22Rv1 (cell line): ENCODE measurements around the gene STOX1.
"Not testable (repeated sequence)": the region's sequence is repeated elsewhere in the genome, so short reads cannot be mapped to it uniquely, and the experiment has no call there.

ENCODE experiments used
- H3K27ac ChIP-seq: fragments of 450-650 bp; 2 replicates; pipeline ENCODE4 v1.5.1; 2017
- ZFX ChIP-seq: fragments of 450-650 bp; IDR thresholded peaks from 2 replicates; pipeline ENCODE4 v1.6.1; 2017; ENCODE audit warnings: antibody characterized with exemption, borderline replicate concordance
- TF ChIP-seq, protein P1 (sequence below): fragments of 450-650 bp; IDR thresholded peaks from 2 replicates; pipeline ENCODE4 v1.5.1; 2017; ENCODE audit warnings: mild to moderate bottlenecking

Gene STOX1

GRCh38 chr10:68899186-68899745 lies 71.9 kb downstream of the STOX1 start:
- TF ChIP-seq ZFX = no peak
- TF ChIP-seq, protein P1, sequence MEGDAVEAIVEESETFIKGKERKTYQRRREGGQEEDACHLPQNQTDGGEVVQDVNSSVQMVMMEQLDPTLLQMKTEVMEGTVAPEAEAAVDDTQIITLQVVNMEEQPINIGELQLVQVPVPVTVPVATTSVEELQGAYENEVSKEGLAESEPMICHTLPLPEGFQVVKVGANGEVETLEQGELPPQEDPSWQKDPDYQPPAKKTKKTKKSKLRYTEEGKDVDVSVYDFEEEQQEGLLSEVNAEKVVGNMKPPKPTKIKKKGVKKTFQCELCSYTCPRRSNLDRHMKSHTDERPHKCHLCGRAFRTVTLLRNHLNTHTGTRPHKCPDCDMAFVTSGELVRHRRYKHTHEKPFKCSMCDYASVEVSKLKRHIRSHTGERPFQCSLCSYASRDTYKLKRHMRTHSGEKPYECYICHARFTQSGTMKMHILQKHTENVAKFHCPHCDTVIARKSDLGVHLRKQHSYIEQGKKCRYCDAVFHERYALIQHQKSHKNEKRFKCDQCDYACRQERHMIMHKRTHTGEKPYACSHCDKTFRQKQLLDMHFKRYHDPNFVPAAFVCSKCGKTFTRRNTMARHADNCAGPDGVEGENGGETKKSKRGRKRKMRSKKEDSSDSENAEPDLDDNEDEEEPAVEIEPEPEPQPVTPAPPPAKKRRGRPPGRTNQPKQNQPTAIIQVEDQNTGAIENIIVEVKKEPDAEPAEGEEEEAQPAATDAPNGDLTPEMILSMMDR = no peak
- H3K27ac ChIP-seq = no peak overlapping the region

DNA sequence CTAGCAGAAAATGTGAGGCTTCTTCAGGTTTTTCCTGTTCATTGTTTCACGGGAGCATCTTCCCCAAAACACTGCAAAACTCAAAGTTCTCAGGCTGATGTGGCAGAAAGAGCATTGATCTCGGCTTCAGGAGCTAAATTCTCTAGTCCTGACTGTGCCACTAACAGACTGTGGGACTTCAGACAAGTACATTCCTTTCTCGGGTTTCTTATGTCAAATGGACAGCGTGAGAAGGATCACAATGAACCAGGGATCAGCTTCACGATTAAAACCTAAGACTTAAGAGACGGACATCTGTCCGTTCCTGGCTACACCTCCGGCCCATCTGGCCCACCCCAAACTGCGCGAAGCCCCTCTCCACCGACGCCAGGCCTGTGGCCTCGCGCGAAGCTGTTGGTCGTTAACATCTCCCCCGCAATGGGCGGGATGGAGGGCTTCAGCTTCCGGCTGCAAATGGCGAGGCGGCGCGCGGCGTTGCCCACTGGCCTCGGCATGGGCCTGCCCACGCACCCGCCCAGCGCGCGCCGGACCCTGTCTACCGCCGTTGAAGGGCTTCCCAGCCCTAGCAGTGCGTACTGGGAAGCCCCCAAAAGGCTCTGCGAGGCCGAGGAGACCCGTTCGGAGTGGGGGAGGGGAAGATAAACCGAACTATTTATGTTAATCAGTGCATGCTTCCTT lies 73.2 kb downstream of the STOX1 start:
- TF ChIP-seq, protein P1 = no peak
- no peak for TF ChIP-seq ZFX
- peak overlapping the region; percentile 89 for H3K27ac ChIP-seq

DNA sequence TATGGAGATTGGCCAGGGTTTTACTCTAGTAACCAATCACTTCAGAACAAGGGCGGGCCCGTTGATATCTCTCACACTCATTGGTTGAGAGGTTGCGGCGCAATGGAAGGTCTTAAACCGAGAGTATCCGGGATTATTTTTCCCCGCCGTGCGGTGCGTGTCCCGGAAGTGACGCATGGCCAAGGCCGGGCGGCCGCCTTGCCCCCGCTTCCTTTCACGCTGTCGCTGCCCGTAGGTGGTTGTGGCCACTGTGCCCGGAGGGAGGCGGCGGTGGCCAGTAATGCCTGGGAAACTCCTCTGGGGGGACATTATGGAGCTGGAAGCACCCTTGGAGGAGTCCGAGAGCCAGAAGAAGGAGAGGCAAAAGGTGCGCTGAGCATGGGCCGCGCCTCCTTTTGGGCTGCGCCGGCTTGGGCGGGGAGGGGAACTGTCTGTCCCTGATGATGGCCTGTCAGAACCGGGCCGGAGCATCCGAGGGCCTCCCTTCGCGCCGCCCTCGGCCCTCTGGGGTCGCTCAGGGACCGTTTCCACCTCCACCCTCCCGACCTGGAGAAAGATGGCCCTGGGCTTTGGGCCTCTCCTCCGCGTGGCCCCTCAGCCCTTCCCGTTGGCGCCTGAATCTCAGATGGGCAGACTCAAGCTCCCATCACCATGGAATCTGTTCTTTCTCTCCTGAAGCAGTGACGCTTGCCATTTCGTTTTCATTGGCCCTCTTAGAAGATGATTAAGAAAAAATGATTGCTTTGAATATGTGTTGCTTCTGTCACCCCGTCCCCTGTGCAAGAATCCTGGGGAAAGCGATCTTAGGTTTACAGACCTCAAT lies 74.0 kb downstream of the STOX1 start, which contains the start of gene DDX50:
TSS of gene DDX50 (plus strand) at position 211 of the 823 bp plus-strand sequence. CDS start at position 281, 70 bp downstream.
- peak within 1 kb of the TSS; percentile 89 for H3K27ac ChIP-seq
- TF ChIP-seq, protein P1 = 0 out of 2 replicates have a peak, but pooled peaks have one; percentile 15
- no peak for TF ChIP-seq ZFX

DNA sequence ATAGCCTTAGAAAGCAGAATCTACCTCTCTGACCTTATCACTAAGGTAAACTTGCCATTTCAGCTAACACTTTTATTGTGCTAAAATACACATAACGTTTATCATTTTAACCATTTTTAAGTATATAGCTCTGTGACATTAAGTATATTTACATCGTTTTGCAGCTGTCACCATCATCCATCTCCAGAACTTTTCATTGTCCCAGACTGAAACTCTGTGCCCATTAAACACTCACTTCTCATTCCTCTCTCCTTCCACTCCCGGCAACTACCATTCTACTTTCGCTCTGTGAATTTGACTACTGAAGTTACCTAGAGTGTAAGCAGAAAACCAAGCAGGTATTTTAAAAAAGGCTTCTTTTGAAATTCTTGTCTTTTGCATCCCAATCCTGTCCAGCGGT lies 75.1 kb downstream of the STOX1 start:
- TF ChIP-seq, protein P1 = no peak
- TF ChIP-seq ZFX = no peak
- 0 out of 2 replicates have a peak overlapping the region, but pooled peaks have one; percentile 89 for H3K27ac ChIP-seq

DNA sequence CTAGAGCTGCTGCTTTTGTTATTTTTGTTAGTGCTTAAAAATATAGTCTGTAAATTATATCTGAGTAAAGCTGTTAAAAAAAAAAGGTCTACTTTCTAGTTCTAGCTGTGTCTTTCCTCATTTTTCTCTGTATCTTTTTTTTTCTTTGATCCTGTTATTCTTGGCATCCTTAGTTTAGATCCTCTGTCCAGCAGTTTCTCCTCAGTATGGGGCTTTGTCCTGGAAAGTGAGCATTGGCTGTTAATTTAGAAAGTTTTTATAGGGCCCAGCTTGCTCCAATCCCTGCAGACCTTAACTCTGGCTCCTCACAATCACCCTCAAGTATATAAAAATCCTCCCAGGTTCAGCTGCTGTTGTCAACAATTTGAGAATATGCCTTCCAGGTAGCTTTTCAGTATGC lies 97.3 kb downstream of the STOX1 start:
- H3K27ac ChIP-seq = peak overlapping the region; percentile 13; the same call in 1 of the 2 replicates
- TF ChIP-seq, protein P1 = no peak
- TF ChIP-seq ZFX = no peak

- TF ChIP-seq, protein P1 = no peak
- TF ChIP-seq ZFX = no peak
- no peak overlapping the region for H3K27ac ChIP-seq
These were observed 98.2 kb downstream of the STOX1 start for GRCh38 chr10:68925489-68925888.

GRCh38 chr10:68929157-68929556 lies 101.8 kb downstream of the STOX1 start:
- not testable (repeated sequence) for H3K27ac ChIP-seq

GRCh38 chr10:68929888-68930287 lies 102.6 kb downstream of the STOX1 start:
- not testable (repeated sequence) for H3K27ac ChIP-seq

DNA sequence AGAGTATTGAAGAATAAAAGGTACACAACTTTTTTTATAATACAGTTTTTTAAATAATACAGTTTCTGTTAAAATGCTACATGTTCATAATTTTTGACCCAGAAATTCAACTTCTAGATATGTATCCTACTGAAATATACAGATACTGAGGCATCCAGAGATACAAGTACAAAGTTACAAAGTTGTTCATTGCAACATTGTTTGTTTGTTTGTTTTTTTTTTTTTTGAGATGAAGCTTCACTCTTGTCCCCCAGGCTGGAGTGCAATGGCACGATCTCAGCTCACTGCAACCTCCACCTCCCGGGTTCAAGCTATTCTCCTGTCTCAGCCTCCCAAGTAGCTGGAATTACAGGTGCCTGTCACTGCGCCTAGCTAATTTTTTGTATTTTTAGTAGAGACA lies 105.5 kb downstream of the STOX1 start:
- H3K27ac ChIP-seq = not testable (repeated sequence)
